ENCODE data around the gene WNT7A.
"Not testable (repeated sequence)": the region's sequence is repeated elsewhere in the genome, so short reads cannot be mapped to it uniquely, and the experiment has no call there.

Gene WNT7A

GRCh38 chr3:13865106-13865505 lies 14.8 kb downstream of the WNT7A start:
- DNase-seq: no peak

GRCh38 chr3:13863965-13864595 lies 15.8 kb downstream of the WNT7A start:
- DNase-seq: no peak

- no peak for DNase-seq
These were observed 16.4 kb downstream of the WNT7A start for GRCh38 chr3:13863382-13863952.

- DNase-seq: no peak
These were observed 18.4 kb downstream of the WNT7A start for GRCh38 chr3:13861461-13861860.

GRCh38 chr3:13860001-13860400 lies 19.9 kb downstream of the WNT7A start:
- no peak for DNase-seq

GRCh38 chr3:13858768-13859520 lies 20.9 kb downstream of the WNT7A start:
- DNase-seq: no peak

GRCh38 chr3:13857702-13858380 lies 22.0 kb downstream of the WNT7A start:
- DNase-seq: no peak

GRCh38 chr3:13856628-13857027 lies 23.2 kb downstream of the WNT7A start:
- not testable (repeated sequence) for DNase-seq

GRCh38 chr3:13856006-13856405 lies 23.9 kb downstream of the WNT7A start:
- no peak for DNase-seq

- no peak for DNase-seq
These were observed 25.4 kb downstream of the WNT7A start for GRCh38 chr3:13854492-13854891.

GRCh38 chr3:13853978-13854296 lies 25.9 kb downstream of the WNT7A start:
- no peak for DNase-seq

- DNase-seq: no peak
These were observed 26.5 kb downstream of the WNT7A start for GRCh38 chr3:13853256-13853977.

- no peak for DNase-seq
These were observed 27.2 kb downstream of the WNT7A start for GRCh38 chr3:13852638-13853009.

- no peak for DNase-seq
These were observed 27.8 kb downstream of the WNT7A start for GRCh38 chr3:13851997-13852637.

- no peak for DNase-seq
These were observed 28.6 kb downstream of the WNT7A start for GRCh38 chr3:13851091-13851849.

GRCh38 chr3:13850161-13850945 lies 29.5 kb downstream of the WNT7A start:
- no peak for DNase-seq

- no peak for DNase-seq
These were observed 30.9 kb downstream of the WNT7A start for GRCh38 chr3:13849018-13849417.

GRCh38 chr3:13846716-13847570 lies 32.9 kb downstream of the WNT7A start:
- DNase-seq: no peak

- no peak for DNase-seq
These were observed 33.6 kb downstream of the WNT7A start for GRCh38 chr3:13846238-13846637.

- no peak for DNase-seq
These were observed 34.1 kb downstream of the WNT7A start for GRCh38 chr3:13845806-13846205.
